HepG2 (cell line): Measurements from ENCODE around the gene KLHL3. TPM values are rescaled to one million over a fixed set of nuclear protein-coding genes. Genes with fewer than 3 reads are reported as not detected.
A peak's percentile ranks its signal among the peaks of the same experiment; 100 is the strongest.

ENCODE experiments used
- FOXK1 ChIP-seq: sonication (generic); formaldehyde crosslinking; IDR thresholded peaks from 2 replicates; pipeline ENCODE4 v1.4.0; 2020; ENCODE audit warnings: low read depth, missing genetic modification reagents, borderline replicate concordance
- MAFG ChIP-seq: sonication (generic); formaldehyde crosslinking; IDR thresholded peaks from 2 replicates; pipeline ENCODE4 v1.5.1; 2020; ENCODE audit warnings: mild to moderate bottlenecking, missing genetic modification reagents
- NFAT5 ChIP-seq: sonication (generic); formaldehyde crosslinking; IDR thresholded peaks from 2 replicates; pipeline ENCODE4 v1.4.0; 2020; ENCODE audit warnings: missing genetic modification reagents
- PATZ1 ChIP-seq: sonication (generic); formaldehyde crosslinking; IDR thresholded peaks from 2 replicates; pipeline ENCODE4 v1.4.0; 2020; ENCODE audit warnings: missing genetic modification reagents
- RFX5 ChIP-seq: IDR thresholded peaks from 2 replicates; pipeline ENCODE4 v1.6.1; 2011; ENCODE audit warnings: low read depth, low read length, improper control_type of control experiment
- SAFB2 ChIP-seq: sonication (generic); formaldehyde crosslinking; IDR thresholded peaks from 2 replicates; pipeline ENCODE4 v1.5.1; 2020; ENCODE audit warnings: missing genetic modification reagents, low read depth, mild to moderate bottlenecking, borderline replicate concordance
- SATB2 ChIP-seq: sonication (generic); formaldehyde crosslinking; IDR thresholded peaks from 2 replicates; pipeline ENCODE4 v1.5.0; 2020; ENCODE audit warnings: missing genetic modification reagents
- TMF1 ChIP-seq: sonication (generic); formaldehyde crosslinking; IDR thresholded peaks from 2 replicates; pipeline ENCODE4 v1.8.1; 2022; ENCODE audit warnings: low read depth, missing genetic modification reagents
- ZNF335 ChIP-seq: sonication (generic); formaldehyde crosslinking; IDR thresholded peaks from 2 replicates; pipeline ENCODE4 v1.4.0; 2020; ENCODE audit warnings: missing genetic modification reagents
- ZNF646 ChIP-seq: sonication (generic); formaldehyde crosslinking; IDR thresholded peaks from 2 replicates; pipeline ENCODE4 v1.9.0; 2021; ENCODE audit warnings: mild to moderate bottlenecking, missing genetic modification reagents
- ZNF704 ChIP-seq: sonication (generic); formaldehyde crosslinking; IDR thresholded peaks from 2 replicates; pipeline ENCODE4 v1.8.1; 2023; ENCODE audit warnings: mild to moderate bottlenecking, inconsistent platforms, moderate library complexity, missing genetic modification reagents, borderline replicate concordance
- ZSCAN21 ChIP-seq: sonication (generic); formaldehyde crosslinking; IDR thresholded peaks from 2 replicates; pipeline ENCODE4 v1.8.0; 2022; ENCODE audit warnings: mild to moderate bottlenecking, missing genetic modification reagents, moderate library complexity, borderline replicate concordance
- polyA plus RNA-seq, 8 experiments: library from polyadenylated mRNA; depleted of rRNA in 3 of 8; stranded (reverse) in 7 of 8; unstranded in 1 of 8; fragments of >200 nt; fragmentation: Illumina TruSeq in 4 of 8; extraction: Trizol in 4 of 8; gene quantifications; 2 replicates each; pipeline versions ENCODE4 v1.2.1 to v1.2.3, GENCODE V29; 2011 to 2016; ENCODE audit warnings: low read depth in 4 of 8, missing spikeins in 1 of 8, mixed read lengths in 1 of 8; ENCODE audit not compliant: insufficient read depth in 1 of 8
- total RNA-seq, 5 experiments: library from RNA; depleted of rRNA; stranded (reverse); fragments of >200 nt; fragmentation: Illumina TruSeq; extraction: Trizol; gene quantifications; 2 replicates each; pipeline ENCODE4 v1.2.3, GENCODE V29; 2016; ENCODE audit warnings: low read depth in 1 of 5

The KLHL3 gene
- total and polyA plus RNA-seq, 2 of the 13 experiments (the other 11 are each of a cell fraction or from before 2014, with no cell fraction given): 0.02 to 0.08 TPM

GRCh38 chr5:137754188-137754960, 18.5 kb upstream of the KLHL3 start, which contains the start of gene HNRNPA0 (continued):
- peak; percentile 99 for TF ChIP-seq PATZ1
- no peak for TF ChIP-seq SATB2 (CRISPR knock-in tag)
- no peak for TF ChIP-seq ZNF704 (CRISPR knock-in tag)
- TF ChIP-seq ZNF335 (CRISPR knock-in tag): 0 out of 2 replicates have a peak, but pooled peaks have one; percentile 22
- 0 out of 2 replicates have a peak, but pooled peaks have one; percentile 19 for TF ChIP-seq MAFG
- no peak for TF ChIP-seq ZNF646 (CRISPR knock-in tag)
- peak; percentile 90; the same call in 1 of the 2 replicates for TF ChIP-seq ZSCAN21 (CRISPR knock-in tag)
- TF ChIP-seq TMF1 (CRISPR knock-in tag): peak; percentile 63; the same call in 1 of the 2 replicates
- 0 out of 2 replicates have a peak, but pooled peaks have one; percentile 75 for TF ChIP-seq NFAT5 (CRISPR knock-in tag)
- peak; percentile 10; the same call in 1 of the 2 replicates for TF ChIP-seq FOXK1 (CRISPR knock-in tag)
- TF ChIP-seq SAFB2 (CRISPR knock-in tag): no peak; the same call in 1 of the 2 replicates
- peak; percentile 56 for TF ChIP-seq RFX5
